Ammon's horn (tissue), 1 donor: Measurements from ENCODE around the gene FHOD3.
"Not testable (repeated sequence)": the region's sequence is repeated elsewhere in the genome, so short reads cannot be mapped to it uniquely, and the experiment has no call there.

Experiments used
- DNase-seq: peaks from one replicate; pipeline ENCODE4 v3.0.0-alpha.2; 2016; ENCODE audit warnings: low spot score

Gene FHOD3

GRCh38 chr18:36450264-36450663 lies 152.8 kb downstream of the FHOD3 start:
- no peak for DNase-seq

- DNase-seq: no peak
Measured at GRCh38 chr18:36451454-36452251, 154.1 kb downstream of the FHOD3 start.

DNA sequence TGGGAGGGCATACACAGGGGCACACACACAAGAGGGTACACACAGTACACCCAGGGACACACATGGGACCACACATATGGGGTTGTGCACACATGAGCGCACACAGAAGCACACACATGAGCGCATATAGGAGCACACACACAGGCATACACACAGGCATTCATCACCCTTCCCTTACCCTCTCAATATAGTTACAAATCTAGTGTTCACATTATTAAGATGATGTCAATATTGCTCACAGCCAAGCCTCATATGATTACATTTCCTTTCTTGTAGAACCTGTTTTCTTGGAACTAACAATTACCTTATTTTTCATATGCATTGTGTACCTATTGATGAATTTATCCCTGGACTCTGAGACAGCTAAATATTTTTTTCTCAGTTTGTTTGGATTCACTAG lies 156.7 kb downstream of the FHOD3 start:
- no peak for DNase-seq

- DNase-seq: no peak
Measured at GRCh38 chr18:36454848-36455458, 157.4 kb downstream of the FHOD3 start.

- DNase-seq: no peak
Measured at GRCh38 chr18:36455931-36456330, 158.4 kb downstream of the FHOD3 start.

DNA sequence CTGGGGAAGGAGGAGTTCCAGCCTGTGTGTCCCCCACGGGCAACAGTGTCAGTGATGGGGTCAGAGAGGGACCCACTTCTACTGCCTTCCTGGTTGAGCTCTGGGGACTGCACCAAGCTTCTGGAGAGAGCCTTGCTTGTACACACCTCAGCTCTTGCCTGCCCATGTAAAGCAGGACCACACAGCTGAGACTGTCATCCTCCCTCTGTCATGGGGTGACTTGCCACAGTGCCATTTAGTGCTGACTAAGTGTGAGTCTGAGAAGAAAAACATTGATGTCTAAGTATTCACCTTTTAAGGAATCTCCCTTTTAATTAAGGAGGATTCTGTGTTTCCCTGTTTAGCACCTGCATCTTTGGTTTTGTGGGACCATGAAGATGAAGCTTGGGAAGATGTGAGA lies 159.1 kb downstream of the FHOD3 start:
- no peak for DNase-seq

DNA sequence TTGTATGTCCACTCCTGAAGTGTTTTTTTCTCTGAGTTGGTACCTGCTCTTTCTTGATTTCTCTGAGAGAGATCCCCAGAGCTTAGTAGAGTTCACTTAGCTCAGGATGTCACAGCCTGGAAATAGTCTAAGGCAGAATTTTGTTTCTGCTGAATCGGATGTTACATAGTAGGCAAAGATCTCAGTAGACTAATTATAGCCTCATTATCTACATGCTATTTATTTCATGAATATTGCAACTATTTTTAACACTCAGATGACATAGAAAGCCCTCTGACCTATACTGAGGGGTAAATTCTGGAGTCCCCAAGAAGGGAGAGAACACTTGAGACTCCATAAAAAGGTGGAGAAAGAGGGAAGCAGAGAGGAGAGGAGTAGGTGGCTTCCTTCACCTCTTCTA lies 160.2 kb downstream of the FHOD3 start:
- no peak for DNase-seq

DNA sequence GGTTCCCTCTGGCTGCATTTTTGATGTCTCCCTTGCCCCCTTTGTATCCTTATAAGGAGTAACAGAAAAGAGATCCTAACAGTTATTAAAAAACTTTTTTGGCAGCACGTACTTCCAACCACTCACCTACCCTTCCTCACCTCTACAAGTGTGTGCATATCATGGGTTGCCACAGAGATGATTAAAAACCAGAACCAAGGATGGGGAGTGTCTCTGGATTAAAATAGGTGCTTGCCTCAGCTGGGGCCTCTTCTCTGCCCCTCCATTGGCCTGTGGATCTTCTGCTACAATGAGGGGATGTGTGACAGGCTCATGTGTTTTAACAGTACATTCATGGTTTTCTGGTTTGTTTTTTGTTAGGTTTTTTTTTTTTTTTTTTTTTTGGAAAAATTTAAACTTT lies 160.8 kb downstream of the FHOD3 start:
- no peak for DNase-seq

GRCh38 chr18:36459203-36459602 lies 161.7 kb downstream of the FHOD3 start:
- no peak for DNase-seq

GRCh38 chr18:36459786-36460185 lies 162.3 kb downstream of the FHOD3 start:
- DNase-seq: no peak

- DNase-seq: no peak
Measured at GRCh38 chr18:36460324-36460850, 162.9 kb downstream of the FHOD3 start.

DNA sequence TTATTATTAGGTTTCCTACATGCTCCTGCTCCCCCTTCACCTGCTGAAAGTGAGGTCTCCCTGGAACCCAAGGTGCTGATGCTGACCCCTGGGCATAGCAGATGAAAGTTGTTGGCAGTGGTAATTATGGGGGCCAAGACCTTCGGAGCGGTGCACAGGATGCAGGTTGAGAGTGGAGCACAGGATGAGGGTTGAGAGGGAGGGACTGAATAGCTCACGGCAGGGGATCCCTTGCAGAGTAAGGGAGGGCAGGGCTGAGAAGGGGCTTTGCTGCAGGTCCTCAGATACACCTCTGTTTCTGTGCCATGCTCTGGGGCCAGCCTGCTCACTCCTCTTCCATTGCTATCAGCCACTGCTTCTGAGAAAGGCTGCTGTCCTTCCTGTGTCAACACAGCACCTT lies 163.3 kb downstream of the FHOD3 start:
- DNase-seq: no peak

DNA sequence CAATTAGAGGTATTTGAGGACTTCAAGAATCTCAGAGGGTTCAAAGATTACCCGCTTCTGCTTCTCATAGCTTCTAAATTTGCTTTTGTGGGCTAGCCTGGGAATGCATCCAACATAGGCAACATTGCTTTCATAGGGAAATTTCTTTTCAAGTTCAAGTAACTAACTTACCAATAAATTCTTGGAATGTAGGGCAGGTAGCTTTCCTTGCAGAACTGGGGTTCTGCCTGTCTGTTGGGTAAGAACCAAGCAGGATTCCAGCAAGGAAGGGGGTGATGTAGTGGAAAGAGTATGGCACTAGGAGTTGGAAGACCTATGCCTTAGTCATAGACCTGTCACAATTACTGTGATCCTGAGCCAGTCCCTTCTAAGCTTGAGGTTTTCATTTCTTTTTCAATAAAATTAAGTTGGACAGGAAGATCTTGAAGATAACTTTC lies 164.1 kb downstream of the FHOD3 start:
- peak; percentile 13 for DNase-seq

- not testable (repeated sequence) for DNase-seq
Measured at GRCh38 chr18:36463516-36463915, 166.0 kb downstream of the FHOD3 start.

GRCh38 chr18:36464126-36464651 lies 166.7 kb downstream of the FHOD3 start:
- no peak for DNase-seq

DNA sequence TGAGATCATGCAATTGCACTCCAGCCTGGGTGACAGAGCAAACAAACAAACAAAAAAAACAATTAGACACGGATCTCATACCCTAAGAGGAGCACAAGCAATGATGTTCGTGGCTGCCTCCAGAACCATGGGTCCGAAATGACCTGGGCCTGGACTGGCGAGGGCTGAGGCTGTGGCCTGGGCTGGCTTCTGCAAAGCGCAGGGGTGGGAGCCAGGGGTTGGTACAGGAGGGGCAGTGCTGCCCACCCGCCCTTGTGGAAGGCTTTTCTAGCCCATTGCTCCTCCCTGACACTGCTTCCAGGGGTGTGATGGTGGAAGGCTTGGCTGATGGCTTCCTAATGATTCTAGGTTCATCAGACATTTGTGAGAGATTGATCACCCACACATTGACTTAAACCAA lies 167.8 kb downstream of the FHOD3 start:
- no peak for DNase-seq

DNA sequence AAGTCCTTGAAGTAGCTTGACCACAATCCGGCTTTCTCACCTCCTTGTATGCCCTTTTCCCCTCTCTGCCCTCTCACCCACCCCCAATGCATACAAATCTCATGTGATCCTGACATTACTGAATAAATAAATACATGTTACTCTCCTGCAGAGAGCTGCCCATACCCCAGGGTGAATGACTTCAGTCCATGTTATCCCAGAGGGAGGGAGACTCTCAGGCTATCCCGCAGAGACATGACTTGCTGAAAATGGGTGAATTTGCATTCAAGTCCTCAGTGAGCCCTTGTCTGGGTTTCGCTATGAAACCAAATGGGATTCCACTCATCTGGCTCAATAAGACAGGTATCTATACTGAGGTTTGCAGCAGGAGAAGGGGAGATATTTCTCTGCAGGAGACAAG lies 168.5 kb downstream of the FHOD3 start:
- DNase-seq: no peak

- no peak for DNase-seq
Measured at GRCh38 chr18:36467614-36468013, 170.1 kb downstream of the FHOD3 start.

DNA sequence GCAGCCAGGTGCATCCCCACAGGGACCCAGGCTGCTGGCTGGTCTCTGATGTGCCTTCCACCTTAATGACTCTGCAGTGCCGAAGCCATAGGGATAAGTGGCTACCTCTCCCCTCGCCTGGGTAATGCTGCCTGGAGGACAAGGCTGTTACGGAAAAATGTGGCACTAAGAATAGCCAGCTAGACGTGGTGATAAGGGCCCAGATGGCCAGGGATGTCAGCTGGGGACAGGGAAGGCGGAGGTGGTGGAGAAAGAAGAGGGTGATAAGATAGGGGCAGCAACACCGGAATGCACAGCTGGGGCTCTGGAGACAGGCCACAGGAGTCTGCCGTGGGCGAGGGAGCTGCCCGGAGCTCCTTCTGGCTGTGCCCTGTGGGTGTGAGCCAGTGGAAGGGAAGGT lies 170.6 kb downstream of the FHOD3 start:
- no peak for DNase-seq

- DNase-seq: no peak
Measured at GRCh38 chr18:36469461-36469860, 171.9 kb downstream of the FHOD3 start.

DNA sequence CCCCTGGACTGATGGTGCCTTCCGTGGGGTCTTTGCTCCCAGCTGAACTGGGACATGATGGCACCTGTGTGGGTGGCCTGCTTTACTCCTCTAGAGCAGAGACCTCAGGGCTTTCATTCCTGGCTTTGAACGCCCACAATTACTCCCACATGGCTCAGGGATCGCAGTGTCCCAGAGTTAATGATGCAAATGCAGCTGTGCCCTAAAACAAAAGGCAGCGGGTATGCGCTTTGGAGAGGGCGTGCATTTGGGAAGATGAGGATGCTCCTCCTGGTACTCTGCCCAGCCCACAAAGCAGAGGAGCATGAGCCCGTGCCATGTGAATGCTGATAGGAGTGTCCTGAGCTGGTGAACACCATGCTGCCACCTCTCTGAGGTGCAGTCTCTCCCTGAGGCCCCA lies 173.4 kb downstream of the FHOD3 start:
- no peak for DNase-seq

DNA sequence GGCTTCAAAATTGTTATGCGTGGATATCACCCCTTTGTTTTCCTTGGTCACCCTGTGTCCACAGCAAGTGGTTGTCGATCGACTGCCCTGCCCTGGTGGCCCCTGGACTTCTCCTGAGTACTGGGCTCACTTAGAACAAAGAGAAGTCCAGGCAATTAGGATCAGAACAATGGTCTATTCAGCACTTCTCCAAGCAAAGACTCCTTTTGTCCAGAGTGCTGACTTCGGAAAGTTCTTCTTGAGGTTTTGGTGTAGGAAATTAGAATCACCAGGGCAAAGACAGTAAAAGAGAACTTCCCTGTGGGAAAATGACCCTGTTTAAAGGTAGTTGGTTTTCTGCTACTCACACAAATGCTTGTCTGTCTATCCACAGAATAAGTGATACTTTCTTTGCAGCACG lies 173.9 kb downstream of the FHOD3 start:
- no peak for DNase-seq

DNA sequence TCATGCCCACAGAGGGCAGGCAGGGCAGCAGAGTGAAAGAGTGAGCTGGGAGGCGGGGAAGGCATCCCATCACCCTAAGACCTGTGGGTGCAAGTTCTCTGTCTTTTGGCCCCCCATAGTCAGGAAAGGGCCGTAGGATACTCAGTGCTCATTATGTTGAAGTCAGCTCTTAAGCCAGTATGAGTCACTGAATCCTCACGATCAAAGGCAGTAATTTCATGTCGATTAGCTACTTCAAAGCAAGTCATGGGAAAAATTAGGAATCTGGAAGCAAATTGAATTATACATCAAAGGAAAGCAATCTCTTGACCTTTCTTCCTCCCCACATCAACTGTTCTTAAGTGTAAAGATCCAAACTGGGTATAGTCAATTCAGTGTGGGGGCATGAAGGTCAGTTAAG lies 178.9 kb downstream of the FHOD3 start:
- DNase-seq: no peak
